Esophagus muscularis mucosa (tissue), 4 donors: ENCODE results near the gene SHANK3. TPM values are rescaled to one million over a fixed set of nuclear protein-coding genes. Genes with fewer than 3 reads are reported as not detected.
A peak's percentile ranks its signal among the peaks of the same experiment; 100 is the strongest.

ENCODE experiments used
- DNase-seq: peaks from one replicate; pipeline ENCODE4 v3.0.0-alpha.2; 2017; ENCODE audit errors: extremely low spot score
- H3K27ac ChIP-seq, 4 donors: fragments of 200-600 bp; sonication (generic); replicated peaks in 1 of 4; 1 replicate in 3 of 4; 2 replicates in 1 of 4; pipeline ENCODE4 v1.5.1; 2016 to 2019; ENCODE audit warnings: mild to moderate bottlenecking in 1 of 4
- H3K27me3 ChIP-seq, 4 donors: fragments of 200-600 bp; sonication (generic); one replicate each; pipeline versions ENCODE4 v1.5.1 to v1.6.0; 2016 to 2019
- H3K36me3 ChIP-seq, 4 donors: fragments of 200-600 bp; sonication (generic); one replicate each; pipeline ENCODE4 v1.5.1; 2016 to 2019
- H3K4me1 ChIP-seq, 4 donors: fragments of 200-600 bp; sonication (generic); one replicate each; pipeline ENCODE4 v1.5.1; 2016 to 2019
- H3K4me3 ChIP-seq, 4 donors: fragments of 200-600 bp; sonication (generic); 1 replicate in 2 of 4; 2 replicates in 2 of 4; pipeline ENCODE4 v1.5.1; 2016 to 2019; ENCODE audit warnings: mild to moderate bottlenecking in 4 of 4, moderate library complexity in 1 of 4
- H3K9me3 ChIP-seq, 4 donors: fragments of 200-600 bp; sonication (generic); 1 replicate in 3 of 4; 2 replicates in 1 of 4; pipeline ENCODE4 v1.5.1; 2016 to 2019
- EP300 ChIP-seq: sonication (generic); formaldehyde crosslinking; IDR thresholded peaks from one replicate; pipeline ENCODE4 v1.6.1; 2017; ENCODE audit warnings: antibody characterized with exemption
- POLR2A ChIP-seq: fragments of 450-650 bp; IDR thresholded peaks from one replicate; pipeline ENCODE4 v1.6.1; 2017; ENCODE audit warnings: antibody characterized with exemption, moderate library complexity, mild to moderate bottlenecking, low read depth
- POLR2AphosphoS5 ChIP-seq, 2 donors: sonication (generic); formaldehyde crosslinking; IDR thresholded peaks; one replicate each; pipeline ENCODE4 v1.6.1; 2017; ENCODE audit warnings: antibody characterized with exemption in 2 of 2
- WGBS: methylation state at CpG from one replicate; pipeline ENCODE4 v1.1.5; 2018; 5-methylcytosine and 5-hydroxymethylcytosine counted together
- intact Hi-C: fragments of 100-400 bp; cut with DNase I; formaldehyde crosslinking; loops from one replicate; pipeline ENCODE4 v1.15.1; 2023
- total RNA-seq, 4 donors: library from RNA; depleted of rRNA; stranded (reverse); fragments of >200 nt; gene quantifications; one replicate each; pipeline versions ENCODE4 v1.1.0 to v1.2.1, GENCODE V29; 2016
- TF ChIP-seq, protein P1 (sequence below), 3 experiments: fragments of 200-600 bp in 2 of 3; fragments of 450-650 bp in 1 of 3; sonication (generic) in 2 of 3; IDR thresholded peaks; one replicate each; pipeline ENCODE4 v1.5.1; 2017 to 2019; ENCODE audit warnings: antibody characterized with exemption in 3 of 3, mild to moderate bottlenecking in 2 of 3, moderate library complexity in 1 of 3

Gene SHANK3
- total RNA-seq, 4 donors from 2014 or later: 7.0 to 21.1 (median 16.0) TPM

DNA sequence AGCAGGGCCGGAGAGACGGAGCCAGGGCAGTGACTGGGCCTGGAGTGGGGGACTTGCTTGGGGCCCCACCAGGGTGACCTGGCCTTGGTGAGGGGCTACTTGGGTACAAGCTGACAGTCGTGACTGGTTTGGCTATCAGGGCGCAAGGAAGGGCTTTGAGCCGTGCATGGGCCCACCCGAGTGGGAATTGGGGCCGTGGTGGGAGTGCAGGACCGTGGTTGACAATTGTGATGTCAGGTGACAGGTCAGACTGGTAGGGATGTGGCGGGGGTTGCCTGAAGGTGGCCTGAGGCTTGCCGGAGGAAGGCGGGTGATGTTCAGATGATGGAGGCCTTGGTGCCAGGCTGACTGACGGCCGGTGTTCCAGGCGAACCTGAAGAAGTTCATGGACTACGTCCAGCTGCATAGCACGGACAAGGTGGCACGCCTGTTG is 5.6 kb downstream of the SHANK3 start:
- no peak overlapping the region for H3K27ac ChIP-seq
- no peaks in the 10 kb centered on the region for H3K9me3 ChIP-seq
- DNase-seq: no peak
- peaks cover 0 to 49% (median 0%) of the 10 kb centered on the region in 4 donors for H3K36me3 ChIP-seq
- H3K4me3 ChIP-seq: peak overlapping the region in 1 of 4 donors; percentile 61
- peaks cover 8 to 19% (median 15%) of the 10 kb centered on the region in 4 donors for H3K4me1 ChIP-seq
- TF ChIP-seq POLR2A (no peak), POLR2AphosphoS5 (IDR thresholded peaks at IDR 0.05) (no peak), EP300 (no peak)
- TF ChIP-seq, protein P1, sequence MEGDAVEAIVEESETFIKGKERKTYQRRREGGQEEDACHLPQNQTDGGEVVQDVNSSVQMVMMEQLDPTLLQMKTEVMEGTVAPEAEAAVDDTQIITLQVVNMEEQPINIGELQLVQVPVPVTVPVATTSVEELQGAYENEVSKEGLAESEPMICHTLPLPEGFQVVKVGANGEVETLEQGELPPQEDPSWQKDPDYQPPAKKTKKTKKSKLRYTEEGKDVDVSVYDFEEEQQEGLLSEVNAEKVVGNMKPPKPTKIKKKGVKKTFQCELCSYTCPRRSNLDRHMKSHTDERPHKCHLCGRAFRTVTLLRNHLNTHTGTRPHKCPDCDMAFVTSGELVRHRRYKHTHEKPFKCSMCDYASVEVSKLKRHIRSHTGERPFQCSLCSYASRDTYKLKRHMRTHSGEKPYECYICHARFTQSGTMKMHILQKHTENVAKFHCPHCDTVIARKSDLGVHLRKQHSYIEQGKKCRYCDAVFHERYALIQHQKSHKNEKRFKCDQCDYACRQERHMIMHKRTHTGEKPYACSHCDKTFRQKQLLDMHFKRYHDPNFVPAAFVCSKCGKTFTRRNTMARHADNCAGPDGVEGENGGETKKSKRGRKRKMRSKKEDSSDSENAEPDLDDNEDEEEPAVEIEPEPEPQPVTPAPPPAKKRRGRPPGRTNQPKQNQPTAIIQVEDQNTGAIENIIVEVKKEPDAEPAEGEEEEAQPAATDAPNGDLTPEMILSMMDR (IDR thresholded peaks at IDR 0.05): no peak
- WGBS: 93% methylated on average over 14 of the region's 17 CpGs
- intact Hi-C loops: no loop called here
- H3K27me3 ChIP-seq: peaks cover 4 to 31% (median 12%) of the 10 kb centered on the region in 4 donors

DNA sequence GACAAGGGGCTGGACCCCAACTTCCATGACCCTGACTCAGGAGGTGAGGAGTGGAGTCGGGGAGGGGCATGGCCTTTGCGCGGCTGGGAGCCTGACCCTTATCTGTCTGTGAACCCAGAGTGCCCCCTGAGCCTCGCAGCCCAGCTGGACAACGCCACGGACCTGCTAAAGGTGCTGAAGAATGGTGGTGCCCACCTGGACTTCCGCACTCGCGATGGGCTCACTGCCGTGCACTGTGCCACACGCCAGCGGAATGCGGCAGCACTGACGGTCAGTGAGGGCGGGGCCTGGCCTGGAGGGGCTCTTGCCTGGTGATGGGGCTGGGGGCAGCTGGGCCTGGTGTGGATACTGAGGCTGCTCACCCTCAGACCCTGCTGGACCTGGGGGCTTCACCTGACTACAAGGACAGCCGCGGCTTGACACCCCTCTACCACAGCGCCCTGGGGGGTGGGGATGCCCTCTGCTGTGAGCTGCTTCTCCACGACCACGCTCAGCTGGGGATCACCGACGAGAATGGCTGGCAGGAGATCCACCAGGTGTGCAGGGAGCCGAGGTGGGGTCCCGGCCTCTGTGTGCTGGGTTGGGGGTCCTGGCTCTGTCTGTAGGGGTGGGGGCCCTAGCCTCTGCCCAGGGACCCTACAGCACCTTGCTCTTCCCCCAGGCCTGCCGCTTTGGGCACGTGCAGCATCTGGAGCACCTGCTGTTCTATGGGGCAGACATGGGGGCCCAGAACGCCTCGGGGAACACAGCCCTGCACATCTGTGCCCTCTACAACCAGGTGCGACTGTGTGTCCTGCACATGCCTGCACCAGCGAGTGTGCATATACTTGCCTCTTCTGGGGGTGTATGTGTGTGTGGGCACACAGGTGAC is 6.3 kb downstream of the SHANK3 start:
- intact Hi-C loops: no loop called here
- H3K36me3 ChIP-seq: peaks cover 0 to 49% (median 0%) of the 10 kb centered on the region in 4 donors
- H3K4me3 ChIP-seq: no peak overlapping the region
- H3K4me1 ChIP-seq: peaks cover 3 to 13% (median 9%) of the 10 kb centered on the region in 4 donors
- no peak for DNase-seq
- WGBS: 96% methylated on average over 9 of the region's 30 CpGs
- TF ChIP-seq, protein P1 (IDR thresholded peaks at IDR 0.05): no peak
- no peak for TF ChIP-seq POLR2A
- no peak for TF ChIP-seq POLR2AphosphoS5 (IDR thresholded peaks at IDR 0.05)
- no peak for TF ChIP-seq EP300
- H3K27me3 ChIP-seq: peaks cover 0 to 25% (median 6%) of the 10 kb centered on the region in 4 donors
- no peak overlapping the region for H3K27ac ChIP-seq
- H3K9me3 ChIP-seq: no peaks in the 10 kb centered on the region

DNA sequence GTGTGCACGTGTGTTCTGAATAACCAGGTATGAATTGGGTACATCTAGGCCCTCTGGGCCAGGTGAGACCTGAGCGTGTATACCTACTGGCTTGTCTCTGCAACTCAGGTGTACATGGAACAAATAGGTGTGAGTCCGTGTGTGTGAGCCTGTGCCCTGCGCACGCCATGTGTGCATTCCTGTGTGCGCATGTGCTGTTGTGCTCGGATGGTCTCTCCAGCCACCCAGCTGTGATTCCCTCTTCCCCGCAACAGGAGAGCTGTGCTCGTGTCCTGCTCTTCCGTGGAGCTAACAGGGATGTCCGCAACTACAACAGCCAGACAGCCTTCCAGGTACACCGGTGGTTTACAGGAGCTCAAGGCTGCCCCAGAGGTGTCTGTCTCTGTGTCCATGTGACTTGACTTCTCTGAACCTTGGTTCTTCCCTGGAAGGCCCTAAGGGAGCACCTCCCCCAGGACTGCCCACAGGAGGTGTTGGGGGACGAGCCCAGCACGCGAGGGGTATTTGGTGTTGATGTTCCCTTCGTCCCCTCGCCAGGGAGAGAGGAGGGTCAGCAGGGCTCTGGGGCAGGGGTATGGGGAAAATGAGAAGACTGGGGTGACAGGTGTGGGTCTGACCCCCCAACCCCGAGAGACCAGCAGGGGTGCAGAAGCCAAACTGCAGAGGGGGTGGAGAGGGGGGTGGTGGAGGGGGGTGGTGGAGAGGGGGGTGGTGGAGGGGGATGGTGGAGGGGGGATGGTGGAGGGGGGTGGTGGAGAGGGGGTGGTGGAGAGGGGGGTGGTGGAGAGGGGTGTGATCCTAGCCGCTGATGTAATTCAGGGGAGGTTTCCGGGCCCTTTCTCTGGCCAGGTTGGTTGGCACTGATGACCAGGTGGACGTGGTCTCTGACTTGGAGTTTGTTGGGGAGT is 10.7 kb downstream of the SHANK3 start:
- H3K36me3 ChIP-seq: peaks cover 0 to 31% (median 0%) of the 10 kb centered on the region in 4 donors
- peaks cover 0 to 23% (median 0%) of the 10 kb centered on the region in 4 donors for H3K27me3 ChIP-seq
- TF ChIP-seq POLR2AphosphoS5 (IDR thresholded peaks at IDR 0.05) (no peak), EP300 (no peak), POLR2A (no peak)
- TF ChIP-seq, protein P1 (IDR thresholded peaks at IDR 0.05): no peak
- intact Hi-C loops: no loop called here
- peaks cover 0 to 6% (median 3%) of the 10 kb centered on the region in 4 donors for H3K4me1 ChIP-seq
- H3K4me3 ChIP-seq: no peak overlapping the region
- no peak overlapping the region for H3K27ac ChIP-seq
- WGBS: 81% methylated on average over 16 of the region's 21 CpGs
- DNase-seq: no peak
- H3K9me3 ChIP-seq: no peaks in the 10 kb centered on the region

DNA sequence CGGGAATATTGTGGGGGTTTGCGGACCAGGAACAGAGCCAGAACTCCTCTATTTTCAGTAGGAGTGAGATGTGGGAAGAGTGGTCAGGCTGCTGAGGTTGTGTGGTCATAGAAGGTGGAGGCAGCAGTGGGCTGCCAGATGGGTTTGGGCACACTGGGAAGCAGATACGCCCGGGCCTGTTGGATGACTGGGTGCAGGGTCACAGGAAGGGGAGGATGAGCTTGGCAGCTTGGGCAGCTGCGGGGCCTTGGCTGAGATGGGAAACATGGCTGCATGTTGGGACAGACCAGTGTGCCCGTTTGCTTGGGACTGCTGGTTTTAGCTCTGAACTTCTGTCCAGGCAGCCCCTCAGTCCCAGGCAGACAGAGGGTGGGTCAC is 11.4 kb downstream of the SHANK3 start:
- Histone ChIP-seq H3K4me1 (peaks cover 0 to 6% (median 3%) of the 10 kb centered on the region in 4 donors), H3K27me3 (peaks cover 0 to 26% (median 0%) of the 10 kb centered on the region in 4 donors), H3K27ac (no peak overlapping the region), H3K4me3 (no peak overlapping the region), H3K36me3 (peaks cover 0 to 24% (median 0%) of the 10 kb centered on the region in 4 donors), H3K9me3 (no peaks in the 10 kb centered on the region)
- intact Hi-C loops: no loop called here
- WGBS: 79% methylated on average over 5 of the region's 6 CpGs
- no peak for DNase-seq
- TF ChIP-seq, protein P1 (IDR thresholded peaks at IDR 0.05): no peak
